GM18861 (cell line): ENCODE measurements around the gene GON4L.
"Not testable (repeated sequence)": the region's sequence is repeated elsewhere in the genome, so short reads cannot be mapped to it uniquely, and the experiment has no call there.

Experiments used
- ATAC-seq: cut with Tn5 transposase; IDR thresholded peaks from one replicate; pipeline ENCODE4 v1.9.1; 2021; ENCODE audit not compliant: unreplicated experiment

Gene GON4L

GRCh38 chr1:155833665-155834295, 23.2 kb downstream of the GON4L start:
- no peak for ATAC-seq

GRCh38 chr1:155831279-155831976, 25.6 kb downstream of the GON4L start:
- ATAC-seq = no peak

- ATAC-seq = no peak
Observed at GRCh38 chr1:155827450-155827849, 29.6 kb downstream of the GON4L start.

GRCh38 chr1:155816351-155816750, 40.7 kb downstream of the GON4L start:
- no peak for ATAC-seq

GRCh38 chr1:155813672-155814071, 43.3 kb downstream of the GON4L start:
- no peak for ATAC-seq

GRCh38 chr1:155812878-155813277, 44.1 kb downstream of the GON4L start:
- ATAC-seq = no peak

- no peak for ATAC-seq
Observed at GRCh38 chr1:155809088-155809487, 47.9 kb downstream of the GON4L start.

GRCh38 chr1:155801149-155801548, 55.9 kb downstream of the GON4L start:
- no peak for ATAC-seq

GRCh38 chr1:155795618-155796017, 61.4 kb downstream of the GON4L start:
- ATAC-seq = not testable (repeated sequence)

GRCh38 chr1:155794605-155795245, 62.3 kb downstream of the GON4L start:
- ATAC-seq = no peak

GRCh38 chr1:155793213-155793612, 63.8 kb downstream of the GON4L start:
- no peak for ATAC-seq

- ATAC-seq = no peak
Observed at GRCh38 chr1:155777582-155777981, 79.4 kb downstream of the GON4L start.

- ATAC-seq = no peak
Observed at GRCh38 chr1:155776414-155776813, 80.6 kb downstream of the GON4L start.

GRCh38 chr1:155773221-155773620, 83.8 kb downstream of the GON4L start:
- ATAC-seq = no peak

- ATAC-seq = no peak
Observed at GRCh38 chr1:155769257-155769656, 87.8 kb downstream of the GON4L start.

- ATAC-seq = not testable (repeated sequence)
Observed at GRCh38 chr1:155767399-155767989, 89.5 kb downstream of the GON4L start.

- not testable (repeated sequence) for ATAC-seq
Observed at GRCh38 chr1:155763989-155764388, 93.0 kb downstream of the GON4L start.

GRCh38 chr1:155763090-155763815, 93.8 kb downstream of the GON4L start:
- ATAC-seq = not testable (repeated sequence)

- ATAC-seq = no peak
Observed at GRCh38 chr1:155761736-155762405, 95.1 kb downstream of the GON4L start.

GRCh38 chr1:155760751-155761475, 96.1 kb downstream of the GON4L start:
- no peak for ATAC-seq
